ENCODE measurements around the gene CAMK2G. TPM values are rescaled to one million over a fixed set of nuclear protein-coding genes. Genes with fewer than 3 reads are reported as not detected.

Gene CAMK2G
- total and polyA plus RNA-seq, 2 experiments from 2014 or later = 30.6 to 34.1 TPM

GRCh38 chr10:73806176-73806950 lies 68.0 kb downstream of the CAMK2G start:
- H3K4me2 ChIP-seq = no peak overlapping the region
- no peak overlapping the region for H3K4me3 ChIP-seq
- H3K27me3 ChIP-seq (ENCODE audit: insufficient read depth) = no peaks in the 10 kb centered on the region
- Mint-ChIP-seq H3K4me3 (no peak overlapping the region), H3K27ac (no peak overlapping the region), H3K27me3 (ENCODE audit: insufficient read depth, low read depth, poor library complexity) (peaks cover 7% of the 10 kb centered on the region), H3K9me3 (no peaks in the 10 kb centered on the region), H3K4me1 (peaks cover 4% of the 10 kb centered on the region), H3K36me3 (ENCODE audit: low read depth) (peaks cover 53% of the 10 kb centered on the region)
- DNase-seq (ENCODE audit: low spot score) (no peak), ATAC-seq (no peak)
- peaks cover 3% of the 10 kb centered on the region; the same call in 1 of the 2 replicates for H3K36me3 ChIP-seq (ENCODE audit: insufficient read depth)
- H4K20me1 ChIP-seq (replicated peaks; ENCODE audit: insufficient read depth) = 0 out of 2 replicates have a peak, but pooled peaks cover 3% of the 10 kb centered on the region
- H2AFZ ChIP-seq = no peak overlapping the region
- H3K27ac ChIP-seq (ENCODE audit: low read depth) = no peak overlapping the region
- TF ChIP-seq POLR2AphosphoS5 (IDR thresholded peaks at IDR 0.05; ENCODE audit: low read depth) (no peak), CREB1 (CRISPR knock-in tag; IDR thresholded peaks at IDR 0.05; ENCODE audit: low read depth) (no peak), ETS1 (IDR thresholded peaks at IDR 0.05) (no peak), EZH2 (IDR thresholded peaks at IDR 0.05; ENCODE audit: low read depth, unreplicated experiment) (no peak), REST (IDR thresholded peaks at IDR 0.05; ENCODE audit: unreplicated experiment) (no peak), ZNF462 (CRISPR knock-in tag; IDR thresholded peaks at IDR 0.05) (no peak), NANOG (IDR thresholded peaks at IDR 0.05; ENCODE audit: borderline replicate concordance) (no peak), JUNB (IDR thresholded peaks at IDR 0.05; ENCODE audit: unreplicated experiment) (no peak)
- H3K79me2 ChIP-seq (replicated peaks; ENCODE audit: insufficient read depth) = no peaks in the 10 kb centered on the region
- no peaks in the 10 kb centered on the region for H3K9me2 ChIP-seq (ENCODE audit: insufficient read depth)
- H3K4me1 ChIP-seq (ENCODE audit: insufficient read depth) = peaks cover 7% of the 10 kb centered on the region
- H3F3A ChIP-seq (replicated peaks; ENCODE audit: low read depth) = no peaks in the 10 kb centered on the region

All from GM23338 (cell line).